ENCODE measurements around the gene GLB1L2.

GLB1L2 gene

DNA sequence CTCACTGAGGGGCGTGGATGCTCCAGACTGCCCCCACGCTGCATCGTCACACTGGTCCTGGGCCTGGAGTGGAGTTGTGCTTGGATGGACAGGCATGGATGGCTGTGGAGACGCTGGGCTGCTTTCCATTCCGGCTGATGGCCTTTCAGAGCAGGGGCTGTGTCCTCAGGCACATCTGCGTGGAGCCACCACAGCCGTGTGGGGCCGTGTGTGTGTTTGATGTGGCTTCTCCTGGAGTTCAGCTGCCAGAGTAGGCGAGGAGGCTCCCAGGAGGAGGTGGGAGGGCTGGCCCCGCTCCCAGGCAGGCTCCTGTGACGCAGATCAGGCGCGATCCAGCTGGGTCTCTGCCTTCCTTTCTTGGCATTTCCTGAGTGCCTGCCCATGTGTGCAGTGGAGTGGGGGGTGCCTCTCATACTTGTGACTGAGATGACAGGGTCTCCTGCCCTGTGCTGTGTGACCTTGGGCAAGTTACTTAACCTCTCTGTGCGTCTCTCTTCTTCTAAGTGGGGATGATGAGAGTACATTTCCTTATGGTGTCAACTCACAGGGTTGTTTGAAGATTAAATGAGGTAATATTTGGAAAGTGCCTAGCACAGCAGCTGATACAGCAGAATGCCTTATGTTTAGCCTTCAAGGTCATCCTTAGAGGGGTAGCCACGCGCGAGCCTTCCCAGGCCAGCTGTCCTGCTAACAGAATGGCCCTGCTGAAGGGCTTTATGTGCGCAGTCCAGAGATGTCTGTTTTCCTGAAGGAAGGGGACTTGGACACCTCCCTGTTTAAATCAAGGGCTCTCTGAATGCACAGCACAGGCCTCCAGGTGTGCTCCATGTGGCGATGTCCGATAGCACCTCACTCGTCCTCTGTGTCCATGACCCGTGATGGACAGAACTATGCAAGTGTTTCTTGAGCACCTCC lies 33.5 kb downstream of the GLB1L2 start:
- DNase-seq (ENCODE audit: extremely low read depth in 1 of 2, low read depth in 1 of 2): no peak

DNA sequence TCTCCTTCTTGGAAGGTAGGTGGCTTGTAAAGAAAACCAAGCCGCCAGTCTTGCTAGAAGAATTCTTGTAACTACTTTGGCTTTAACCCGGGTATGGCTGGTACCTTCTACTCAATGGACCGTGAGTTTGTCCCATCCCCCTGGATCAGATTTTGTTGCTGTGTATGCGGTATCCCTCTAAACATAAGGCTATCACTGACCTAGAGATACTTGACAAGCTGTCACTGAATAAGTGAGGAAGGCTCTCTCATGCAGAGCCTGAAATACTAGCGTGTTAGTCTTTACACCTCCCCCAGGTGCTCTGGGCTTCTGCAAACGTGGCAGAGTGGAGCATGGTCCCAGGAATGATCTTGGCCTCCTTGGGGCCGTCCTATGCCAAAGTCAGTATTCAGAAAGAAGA lies 34.5 kb downstream of the GLB1L2 start:
- DNase-seq (ENCODE audit: extremely low read depth in 1 of 2, low read depth in 1 of 2): no peak

DNA sequence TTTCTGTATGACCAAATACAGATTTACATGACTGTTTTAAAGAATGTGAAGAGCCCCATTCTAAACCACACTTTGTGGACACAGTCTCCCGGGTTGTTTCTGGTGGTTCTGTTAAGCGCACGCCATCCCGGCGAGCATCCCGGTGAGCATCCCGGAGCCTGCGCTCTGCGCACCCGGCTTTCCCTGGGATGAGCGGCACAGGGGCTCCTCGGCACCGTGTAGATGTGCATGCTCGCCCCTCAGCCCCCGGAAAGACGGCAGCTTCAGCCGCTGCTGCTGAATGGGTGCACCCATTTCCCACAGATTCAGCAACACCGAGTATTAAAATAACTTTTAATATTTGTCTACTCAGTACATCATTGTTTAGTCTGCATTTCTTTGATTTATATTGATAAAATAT lies 36.0 kb downstream of the GLB1L2 start:
- no peak for DNase-seq (ENCODE audit: extremely low read depth in 1 of 2, low read depth in 1 of 2)

GRCh38 chr11:134369656-134370525 lies 38.1 kb downstream of the GLB1L2 start:
- no peak for DNase-seq (ENCODE audit: extremely low read depth in 1 of 2, low read depth in 1 of 2)

GRCh38 chr11:134370526-134371435 lies 39.0 kb downstream of the GLB1L2 start:
- no peak for DNase-seq (ENCODE audit: extremely low read depth in 1 of 2, low read depth in 1 of 2)

- no peak for DNase-seq (ENCODE audit: extremely low read depth in 1 of 2, low read depth in 1 of 2)
These were observed 39.8 kb downstream of the GLB1L2 start for GRCh38 chr11:134371436-134372185.

DNA sequence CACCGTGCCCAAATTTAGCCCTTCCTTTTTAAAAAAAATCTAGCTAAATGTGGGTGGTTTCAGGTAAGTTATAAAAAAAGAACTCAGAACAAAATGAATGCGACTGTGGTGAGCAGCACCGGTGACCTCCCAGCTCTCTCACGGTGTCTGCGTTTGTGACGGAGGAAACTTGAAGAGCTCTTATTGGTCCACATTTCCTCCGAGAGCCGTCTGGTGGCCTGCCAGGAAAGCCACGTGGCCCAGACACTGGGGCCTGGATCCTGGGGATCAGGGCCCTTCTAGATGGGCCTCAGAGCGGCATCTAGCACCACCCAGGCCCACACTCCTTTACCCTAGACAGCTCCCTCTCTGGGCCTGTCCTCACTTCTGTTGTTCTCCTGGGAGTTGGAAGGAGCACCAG lies 40.7 kb downstream of the GLB1L2 start:
- DNase-seq (ENCODE audit: extremely low read depth in 1 of 2, low read depth in 1 of 2): no peak

DNA sequence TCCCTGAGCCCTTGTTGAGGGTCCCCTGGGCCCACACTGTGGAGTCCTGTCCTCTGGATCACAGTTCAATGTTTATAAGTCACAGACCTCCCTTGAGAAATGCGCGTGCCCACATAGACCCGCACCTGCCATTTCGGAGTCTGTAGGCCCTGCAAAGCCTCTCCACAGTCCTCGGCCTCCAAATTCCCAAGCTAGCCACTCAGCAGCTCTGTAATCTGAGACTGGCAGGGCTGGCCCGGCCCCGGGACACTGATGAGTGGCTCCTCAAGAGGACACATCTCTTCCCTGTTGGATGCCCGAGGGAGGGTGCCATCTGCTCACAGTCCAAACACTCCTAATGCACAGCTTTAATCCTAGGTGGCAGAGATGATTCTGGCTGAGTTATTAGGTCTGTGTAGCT lies 41.2 kb downstream of the GLB1L2 start:
- no peak for DNase-seq (ENCODE audit: extremely low read depth in 1 of 2, low read depth in 1 of 2)

DNA sequence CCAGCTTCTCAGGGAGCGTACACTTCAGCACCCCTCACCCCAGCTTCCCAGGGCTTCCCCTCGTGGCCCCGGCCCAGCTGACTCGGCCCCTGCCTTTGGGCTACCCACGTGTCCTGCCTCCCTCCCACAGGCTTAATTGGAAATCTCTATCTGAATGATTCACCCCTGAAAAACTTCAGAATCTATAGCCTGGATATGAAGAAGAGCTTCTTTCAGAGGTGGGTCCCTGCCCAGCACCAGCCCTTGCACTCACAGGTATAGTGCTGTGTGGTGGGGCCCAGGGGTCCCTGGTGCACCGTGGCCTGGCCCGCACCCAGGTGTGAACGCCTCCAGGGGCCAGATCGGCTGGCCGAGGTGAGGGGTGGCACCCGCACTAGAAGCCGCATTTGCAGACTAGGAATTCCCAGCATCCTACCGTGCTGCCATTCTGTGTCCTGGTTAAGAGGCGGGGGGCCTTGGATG lies 41.8 kb downstream of the GLB1L2 start:
- no peak for DNase-seq (ENCODE audit: extremely low read depth in 1 of 2, low read depth in 1 of 2)

GRCh38 chr11:134374171-134374570 lies 42.4 kb downstream of the GLB1L2 start:
- no peak for DNase-seq (ENCODE audit: extremely low read depth in 1 of 2, low read depth in 1 of 2)

- DNase-seq (ENCODE audit: extremely low read depth in 1 of 2, low read depth in 1 of 2): no peak
These were observed 43.2 kb downstream of the GLB1L2 start for GRCh38 chr11:134374891-134375550.

GRCh38 chr11:134376150-134376921 lies 44.5 kb downstream of the GLB1L2 start:
- no peak for DNase-seq (ENCODE audit: extremely low read depth in 1 of 2, low read depth in 1 of 2)

GRCh38 chr11:134377876-134378275 lies 46.1 kb downstream of the GLB1L2 start:
- no peak for DNase-seq (ENCODE audit: extremely low read depth in 1 of 2, low read depth in 1 of 2)

- DNase-seq (ENCODE audit: extremely low read depth in 1 of 2, low read depth in 1 of 2): no peak
These were observed 47.5 kb downstream of the GLB1L2 start for GRCh38 chr11:134379241-134379640.

DNA sequence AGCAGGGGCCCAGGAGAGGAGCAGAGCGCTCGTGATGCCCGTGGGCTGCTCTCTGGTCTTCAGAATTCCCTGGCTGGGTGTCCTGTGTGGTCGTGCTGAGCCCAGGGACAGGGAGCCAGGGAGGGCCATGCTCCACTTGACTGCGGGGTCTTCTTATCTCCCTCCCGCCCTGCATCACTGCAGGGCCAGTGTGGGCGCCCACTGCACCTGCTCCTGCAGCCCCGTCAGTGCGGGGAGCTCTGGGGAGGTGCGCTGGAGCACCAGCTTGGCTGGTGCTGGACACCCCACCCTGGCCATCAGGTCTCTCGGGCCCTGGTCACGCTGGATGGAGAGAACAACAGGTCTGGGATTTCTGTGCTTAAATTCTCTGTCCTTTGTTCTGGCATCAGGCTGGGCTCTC lies 48.4 kb downstream of the GLB1L2 start:
- no peak for DNase-seq (ENCODE audit: extremely low read depth in 1 of 2, low read depth in 1 of 2)

GRCh38 chr11:134380785-134381184 lies 49.0 kb downstream of the GLB1L2 start:
- no peak for DNase-seq (ENCODE audit: extremely low read depth in 1 of 2, low read depth in 1 of 2)

- no peak for DNase-seq (ENCODE audit: extremely low read depth in 1 of 2, low read depth in 1 of 2)
These were observed 50.5 kb downstream of the GLB1L2 start for GRCh38 chr11:134382257-134382656.

DNA sequence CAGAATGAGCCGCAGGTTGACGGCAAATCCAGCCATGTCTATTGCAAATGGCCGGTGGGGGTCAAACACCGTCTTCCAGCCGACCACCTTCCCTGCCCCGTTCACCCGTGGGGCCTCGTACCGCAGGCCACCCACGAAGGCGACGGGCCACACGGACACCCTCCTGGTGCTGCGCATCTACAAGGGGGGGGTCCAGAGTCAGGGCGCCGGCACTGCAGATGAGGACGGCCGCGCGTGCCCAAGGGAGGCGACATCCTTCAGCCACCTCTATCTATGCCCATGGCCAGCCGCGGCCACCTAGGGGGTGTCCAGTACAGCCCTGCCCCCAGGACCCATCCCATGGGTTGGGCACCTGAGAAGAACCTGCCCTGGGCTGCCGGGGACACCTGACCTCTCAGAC lies 51.0 kb downstream of the GLB1L2 start:
- no peak for DNase-seq (ENCODE audit: extremely low read depth in 1 of 2, low read depth in 1 of 2)
